HCT116 (cell line): ENCODE results near the gene VPS35. TPM values are rescaled to one million over a fixed set of nuclear protein-coding genes. Genes with fewer than 3 reads are reported as not detected.

Experiments
- ATAC-seq: fragments of 200-7000 bp; cut with Tn5 transposase; 2 replicates; pipeline ENCODE4 v1.9.1; 2020; ENCODE audit warnings: mild to moderate bottlenecking, moderate library complexity
- BruUV-seq: library from RNA; stranded (reverse); fragments of 400-500 nt; replicated peaks from 2 replicates; lab custom pipeline; 2021; lab: Mats Ljungman, UMichigan
- CTCF ChIA-PET: fragments of 300-600 bp; sonication (Branson Sonifier 250); formaldehyde crosslinking; loops from one replicate; lab custom pipeline; 2021; ENCODE audit warnings: antibody characterized with exemption; lab: Charles Lee
- POLR2A ChIA-PET: fragments of 300-600, 350-600 bp; sonication (Branson Sonifier 250); formaldehyde crosslinking; loops from one replicate; lab custom pipeline; 2021; ENCODE audit warnings: antibody characterized with exemption; lab: Charles Lee
- RAD21 ChIA-PET, 2 experiments: fragments of 300-600 bp; sonication (Branson Sonifier 250); formaldehyde crosslinking; loops; one replicate each; lab custom pipeline; 2023; ENCODE audit warnings: low total read pairs in 2 of 2; ENCODE audit not compliant: uncharacterized antibody in 2 of 2, unreplicated experiment in 2 of 2, low non-redundant PET in 1 of 2; lab: Charles Lee
- DNase-seq: peaks from one replicate; pipeline ENCODE4 v3.0.0-alpha.2; 2010; ENCODE audit warnings: low read depth, low spot score
- H2AFZ ChIP-seq: fragments of 200-600 bp; shearing (Covaris generic), sonication (generic); 2 replicates; pipeline ENCODE4 v1.6.1; 2017; ENCODE audit warnings: low read depth, mixed run types, mixed read lengths, antibody characterized with exemption, low read length; ENCODE audit not compliant: poor library complexity, severe bottlenecking
- H3K27ac ChIP-seq: 2 replicates; pipeline ENCODE4 v1.5.1; 2012; ENCODE audit warnings: low read depth, low read length
- H3K27me3 ChIP-seq: fragments of 200-600 bp; sonication (generic); 2 replicates; pipeline ENCODE4 v1.6.1; 2016; ENCODE audit warnings: mixed run types, low read length, mixed read lengths; ENCODE audit not compliant: insufficient read depth
- H3K36me3 ChIP-seq, 2 experiments: fragments of 200-500 bp in 1 of 2; fragments of 200-600 bp in 1 of 2; sonication (Bioruptor generic) in 1 of 2; sonication (generic) in 1 of 2; 2 replicates each; pipeline versions ENCODE4 v1.5.1 to v1.6.1; 2014 to 2016; ENCODE audit warnings: low read length in 2 of 2, inconsistent platforms in 1 of 2, mixed read lengths in 1 of 2, mixed run types in 1 of 2; ENCODE audit not compliant: insufficient read depth in 2 of 2, control insufficient read depth in 1 of 2
- H3K4me1 ChIP-seq, 2 experiments: fragments of 200-600 bp in 1 of 2; sonication (generic) in 1 of 2; 2 replicates each; pipeline versions ENCODE4 v1.5.1 to v1.6.1; 2012 to 2017; ENCODE audit warnings: low read length in 2 of 2, inconsistent platforms in 1 of 2, mild to moderate bottlenecking in 1 of 2, mixed read lengths in 1 of 2, mixed run types in 1 of 2, moderate library complexity in 1 of 2; ENCODE audit not compliant: insufficient read depth in 2 of 2, control insufficient read depth in 1 of 2
- H3K4me2 ChIP-seq: fragments of 200-600 bp; sonication (generic); 2 replicates; pipeline ENCODE4 v1.6.1; 2017; ENCODE audit warnings: mixed run types, low read length, mixed read lengths
- H3K4me3 ChIP-seq, 2 experiments: fragments of 200-600 bp in 1 of 2; sonication (generic) in 1 of 2; replicated peaks in 1 of 2; 2 replicates each; pipeline ENCODE4 v1.5.1; 2011 to 2016; ENCODE audit warnings: low read length in 2 of 2, control low read depth in 1 of 2, low read depth in 1 of 2, mild to moderate bottlenecking in 1 of 2, mixed read lengths in 1 of 2, mixed run types in 1 of 2
- H3K79me2 ChIP-seq: fragments of 200-600 bp; sonication (generic); 2 replicates; pipeline ENCODE4 v1.6.1; 2017; ENCODE audit warnings: mild to moderate bottlenecking, mixed run types, low read length, moderate library complexity, mixed read lengths; ENCODE audit not compliant: insufficient read depth
- H3K9ac ChIP-seq: fragments of 200-600 bp; sonication (generic); 2 replicates; pipeline ENCODE4 v1.6.1; 2016; ENCODE audit warnings: low read length, mixed read lengths
- H3K9me2 ChIP-seq: fragments of 200-600 bp; sonication (generic), shearing (Covaris generic); 2 replicates; pipeline ENCODE4 v1.6.1; 2017; ENCODE audit warnings: mixed run types, mild to moderate bottlenecking, moderate library complexity; ENCODE audit not compliant: insufficient read depth
- H3K9me3 ChIP-seq, 2 experiments: fragments of 200-500 bp in 1 of 2; fragments of 200-600 bp in 1 of 2; sonication (Bioruptor generic) in 1 of 2; sonication (generic) in 1 of 2; 2 replicates each; pipeline ENCODE4 v1.6.1; 2014 to 2017; ENCODE audit warnings: low read length in 2 of 2, mixed read lengths in 2 of 2, inconsistent platforms in 1 of 2, low read depth in 1 of 2, mild to moderate bottlenecking in 1 of 2, mixed run types in 1 of 2, moderate library complexity in 1 of 2; ENCODE audit not compliant: control insufficient read depth in 1 of 2, insufficient read depth in 1 of 2
- H4K20me1 ChIP-seq: fragments of 200-600 bp; sonication (generic), shearing (Covaris generic); 2 replicates; pipeline ENCODE4 v1.6.1; 2017; ENCODE audit warnings: mixed run types, mild to moderate bottlenecking, moderate library complexity; ENCODE audit not compliant: insufficient read depth
- ATF3 ChIP-seq: IDR thresholded peaks from 2 replicates; pipeline ENCODE4 v1.6.1; 2012
- CEBPB ChIP-seq: IDR thresholded peaks from 2 replicates; pipeline ENCODE4 v1.6.1; 2012; ENCODE audit warnings: low read depth
- CTCF ChIP-seq, 3 experiments: fragments of 200-600 bp in 1 of 3; sonication (generic) in 1 of 3; IDR thresholded peaks in 2 of 3; conservative IDR thresholded peaks in 1 of 3; 2 replicates each; pipeline ENCODE4 v1.5.1; 2012 to 2017; ENCODE audit warnings: low read depth in 2 of 3, low read length in 2 of 3, antibody characterized with exemption in 1 of 3, borderline replicate concordance in 1 of 3, control low read depth in 1 of 3, mild to moderate bottlenecking in 1 of 3, mixed read lengths in 1 of 3, mixed run types in 1 of 3, moderate library complexity in 1 of 3; ENCODE audit not compliant: insufficient read depth in 1 of 3
- EGR1 ChIP-seq: IDR thresholded peaks from 2 replicates; pipeline ENCODE4 v1.6.1; 2012; ENCODE audit warnings: low read depth
- ELF1 ChIP-seq: IDR thresholded peaks from 2 replicates; pipeline ENCODE4 v1.6.1; 2012; ENCODE audit warnings: low read depth, borderline replicate concordance
- FOSL1 ChIP-seq: IDR thresholded peaks from 2 replicates; pipeline ENCODE4 v1.6.1; 2012; ENCODE audit warnings: low read depth
- MAX ChIP-seq: IDR thresholded peaks from 2 replicates; pipeline ENCODE4 v1.6.1; 2012
- POLR2A ChIP-seq: IDR thresholded peaks from 2 replicates; pipeline ENCODE4 v1.7.0; 2011; ENCODE audit warnings: borderline replicate concordance; ENCODE audit not compliant: insufficient read depth, insufficient read length; ENCODE audit errors: extremely low read depth
- RAD21 ChIP-seq: IDR thresholded peaks from 2 replicates; pipeline ENCODE4 v1.6.1; 2012; ENCODE audit warnings: low read depth, mild to moderate bottlenecking
- SIN3A ChIP-seq: IDR thresholded peaks from 2 replicates; pipeline ENCODE4 v1.6.1; 2012; ENCODE audit warnings: low read depth
- ZNF274 ChIP-seq: fragments of 200-500 bp; sonication (Bioruptor generic); IDR thresholded peaks from 2 replicates; pipeline ENCODE4 v1.6.1; 2014; ENCODE audit warnings: mild to moderate bottlenecking, low read depth, low read length, inconsistent platforms
- intact Hi-C: fragments of 100-400 bp; cut with micrococcal nuclease; formaldehyde crosslinking; loops from 2 replicates; pipeline ENCODE4 v1.10.0; 2022
- total RNA-seq: library from RNA; stranded (reverse); gene quantifications from one replicate; pipeline ENCODE4 v1.2.1, GENCODE V29; 2021; ENCODE audit not compliant: unreplicated experiment

The VPS35 gene
- total RNA-seq, 1 experiment from 2014 or later = 115 TPM

GRCh38 chr16:46650254-46650623, 38.7 kb downstream of the VPS35 start:
- Histone ChIP-seq H3K79me2 (no peaks in the 10 kb centered on the region), H3K9ac (no peak overlapping the region), H3K27me3 (no peaks in the 10 kb centered on the region), H3K4me1 (no peaks in the 10 kb centered on the region), H4K20me1 (no peaks in the 10 kb centered on the region), H3K9me3 (no peaks in the 10 kb centered on the region), H2AFZ (no peak overlapping the region), H3K4me2 (no peak overlapping the region), H3K27ac (no peak overlapping the region), H3K4me3 (no peak overlapping the region), H3K9me2 (no peaks in the 10 kb centered on the region), H3K36me3 (no peaks in the 10 kb centered on the region)
- POLR2A ChIA-PET = no interaction called here
- RAD21 ChIA-PET = no interaction called here
- ATAC-seq (no peak), DNase-seq (no peak)
- intact Hi-C loops = no loop called here
- BruUV-seq = no TSS peak
- CTCF ChIA-PET = no interaction called here
- TF ChIP-seq ATF3 = no peak
- no peak for TF ChIP-seq RAD21
- no peak for TF ChIP-seq MAX
- no peak for TF ChIP-seq POLR2A
- no peak for TF ChIP-seq ELF1
- TF ChIP-seq CTCF (IDR thresholded peaks at IDR 0.05 in 2 of 3, conservative IDR thresholded peaks at IDR 0.05 in 1 of 3; ENCODE audit: borderline replicate concordance in 1 of 3, insufficient read depth in 1 of 3, low read depth in 2 of 3, low read length in 2 of 3) = no peak
- TF ChIP-seq FOSL1 = no peak
- TF ChIP-seq EGR1 = no peak
- no peak for TF ChIP-seq ZNF274
- TF ChIP-seq CEBPB = no peak
- TF ChIP-seq SIN3A = no peak
- TF ChIP-seq, all 23 proteins: peak for 0
